ENCODE results near the gene TSBP1. TPM values are rescaled to one million over a fixed set of nuclear protein-coding genes. Genes with fewer than 3 reads are reported as not detected.
A peak's percentile ranks its signal among the peaks of the same experiment; 100 is the strongest.

The TSBP1 gene
- total RNA-seq, 1 experiment from 2014 or later = not detected

GRCh38 chr6:32375739-32376529 is 4.2 kb upstream of the TSBP1 start (continued):
- TF ChIP-seq, protein P1, sequence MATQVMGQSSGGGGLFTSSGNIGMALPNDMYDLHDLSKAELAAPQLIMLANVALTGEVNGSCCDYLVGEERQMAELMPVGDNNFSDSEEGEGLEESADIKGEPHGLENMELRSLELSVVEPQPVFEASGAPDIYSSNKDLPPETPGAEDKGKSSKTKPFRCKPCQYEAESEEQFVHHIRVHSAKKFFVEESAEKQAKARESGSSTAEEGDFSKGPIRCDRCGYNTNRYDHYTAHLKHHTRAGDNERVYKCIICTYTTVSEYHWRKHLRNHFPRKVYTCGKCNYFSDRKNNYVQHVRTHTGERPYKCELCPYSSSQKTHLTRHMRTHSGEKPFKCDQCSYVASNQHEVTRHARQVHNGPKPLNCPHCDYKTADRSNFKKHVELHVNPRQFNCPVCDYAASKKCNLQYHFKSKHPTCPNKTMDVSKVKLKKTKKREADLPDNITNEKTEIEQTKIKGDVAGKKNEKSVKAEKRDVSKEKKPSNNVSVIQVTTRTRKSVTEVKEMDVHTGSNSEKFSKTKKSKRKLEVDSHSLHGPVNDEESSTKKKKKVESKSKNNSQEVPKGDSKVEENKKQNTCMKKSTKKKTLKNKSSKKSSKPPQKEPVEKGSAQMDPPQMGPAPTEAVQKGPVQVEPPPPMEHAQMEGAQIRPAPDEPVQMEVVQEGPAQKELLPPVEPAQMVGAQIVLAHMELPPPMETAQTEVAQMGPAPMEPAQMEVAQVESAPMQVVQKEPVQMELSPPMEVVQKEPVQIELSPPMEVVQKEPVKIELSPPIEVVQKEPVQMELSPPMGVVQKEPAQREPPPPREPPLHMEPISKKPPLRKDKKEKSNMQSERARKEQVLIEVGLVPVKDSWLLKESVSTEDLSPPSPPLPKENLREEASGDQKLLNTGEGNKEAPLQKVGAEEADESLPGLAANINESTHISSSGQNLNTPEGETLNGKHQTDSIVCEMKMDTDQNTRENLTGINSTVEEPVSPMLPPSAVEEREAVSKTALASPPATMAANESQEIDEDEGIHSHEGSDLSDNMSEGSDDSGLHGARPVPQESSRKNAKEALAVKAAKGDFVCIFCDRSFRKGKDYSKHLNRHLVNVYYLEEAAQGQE (IDR thresholded peaks at IDR 0.05; ENCODE audit: low read depth) = no peak
- TF ChIP-seq, protein P2, sequence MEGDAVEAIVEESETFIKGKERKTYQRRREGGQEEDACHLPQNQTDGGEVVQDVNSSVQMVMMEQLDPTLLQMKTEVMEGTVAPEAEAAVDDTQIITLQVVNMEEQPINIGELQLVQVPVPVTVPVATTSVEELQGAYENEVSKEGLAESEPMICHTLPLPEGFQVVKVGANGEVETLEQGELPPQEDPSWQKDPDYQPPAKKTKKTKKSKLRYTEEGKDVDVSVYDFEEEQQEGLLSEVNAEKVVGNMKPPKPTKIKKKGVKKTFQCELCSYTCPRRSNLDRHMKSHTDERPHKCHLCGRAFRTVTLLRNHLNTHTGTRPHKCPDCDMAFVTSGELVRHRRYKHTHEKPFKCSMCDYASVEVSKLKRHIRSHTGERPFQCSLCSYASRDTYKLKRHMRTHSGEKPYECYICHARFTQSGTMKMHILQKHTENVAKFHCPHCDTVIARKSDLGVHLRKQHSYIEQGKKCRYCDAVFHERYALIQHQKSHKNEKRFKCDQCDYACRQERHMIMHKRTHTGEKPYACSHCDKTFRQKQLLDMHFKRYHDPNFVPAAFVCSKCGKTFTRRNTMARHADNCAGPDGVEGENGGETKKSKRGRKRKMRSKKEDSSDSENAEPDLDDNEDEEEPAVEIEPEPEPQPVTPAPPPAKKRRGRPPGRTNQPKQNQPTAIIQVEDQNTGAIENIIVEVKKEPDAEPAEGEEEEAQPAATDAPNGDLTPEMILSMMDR (IDR thresholded peaks at IDR 0.05 in 2 of 3, conservative IDR thresholded peaks at IDR 0.05 in 1 of 3; ENCODE audit: borderline replicate concordance in 1 of 3, insufficient read depth in 1 of 3, low read depth in 2 of 3, low read length in 2 of 3) = no peak
- TF ChIP-seq TCF7L2 (IDR thresholded peaks at IDR 0.05; ENCODE audit: borderline replicate concordance, extremely low read depth, insufficient read depth, insufficient read length) (no peak), CBX3 (IDR thresholded peaks at IDR 0.05; ENCODE audit: low read depth) (no peak)

DNA sequence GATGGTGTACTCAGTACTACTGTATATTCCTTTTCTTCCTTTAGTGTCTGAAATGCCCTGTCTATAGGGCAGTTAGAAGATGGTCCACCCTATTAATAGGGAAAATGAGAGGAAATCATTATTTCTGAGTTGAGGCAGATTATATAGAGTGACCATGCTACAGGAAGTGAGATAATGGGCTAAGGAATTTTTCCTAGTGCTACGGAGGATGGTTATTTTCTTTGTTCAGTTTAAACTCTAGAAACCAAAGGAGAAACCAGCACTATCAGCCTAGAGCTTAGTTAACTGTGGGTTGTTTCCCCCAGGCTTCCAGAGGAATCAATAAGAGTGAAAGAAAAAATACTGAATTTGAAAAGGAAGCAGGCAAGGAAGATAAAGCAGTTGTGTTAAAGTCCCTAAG is 474 bp downstream of the TSBP1 start:
- no peaks in the 10 kb centered on the region for H3K9me2 ChIP-seq (ENCODE audit: insufficient read depth)
- ChIA-PET POLR2A (interaction anchor here (0.6 kb wide), 1 partner anchor 30 kb away, joined by 3 read pairs; no protein-coding TSS in a partner anchor), RAD21 (ENCODE audit: low non-redundant PET in 1 of 2, low total read pairs in 2 of 2, uncharacterized antibody in 2 of 2, unreplicated experiment in 2 of 2) (no interaction called here), CTCF (no interaction called here)
- TF ChIP-seq JUND (IDR thresholded peaks at IDR 0.05) (no peak), POLR2A (IDR thresholded peaks at IDR 0.05; ENCODE audit: borderline replicate concordance, extremely low read depth, insufficient read depth, insufficient read length) (no peak)
- peaks cover 7 to 39% of the 10 kb centered on the region in 2 experiments for H3K4me1 ChIP-seq (ENCODE audit: control insufficient read depth in 1 of 2, insufficient read depth in 2 of 2, low read length in 2 of 2)
- no peaks in the 10 kb centered on the region for H3K9me3 ChIP-seq (ENCODE audit: control insufficient read depth in 1 of 2, insufficient read depth in 1 of 2, low read depth in 1 of 2, low read length in 2 of 2)
- DNase-seq (ENCODE audit: low read depth, low spot score) (no peak), ATAC-seq (no peak)
- H3K9ac ChIP-seq (ENCODE audit: low read length) = no peak overlapping the region
- H3K27ac ChIP-seq (ENCODE audit: low read depth, low read length) = no peak overlapping the region
- peak overlapping the region; percentile 10 for H2AFZ ChIP-seq (ENCODE audit: low read depth, low read length, poor library complexity, severe bottlenecking)
- H3K27me3 ChIP-seq (ENCODE audit: insufficient read depth, low read length) = no peaks in the 10 kb centered on the region
- BruUV-seq (replicated peaks) = no TSS peak
- no peaks in the 10 kb centered on the region for H3K36me3 ChIP-seq (ENCODE audit: control insufficient read depth in 1 of 2, insufficient read depth in 2 of 2, low read length in 2 of 2)
- no peak overlapping the region for H3K4me2 ChIP-seq (ENCODE audit: low read length)
- intact Hi-C loops (cut with micrococcal nuclease) = no loop called here
- no peak overlapping the region for H3K4me3 ChIP-seq (replicated peaks in 1 of 2; ENCODE audit: low read depth in 1 of 2, low read length in 2 of 2)
- no peaks in the 10 kb centered on the region for H4K20me1 ChIP-seq (ENCODE audit: insufficient read depth)
- H3K79me2 ChIP-seq (ENCODE audit: insufficient read depth, low read length) = no peaks in the 10 kb centered on the region

Measured in HCT116 (cell line).